DOHH2 (cell line): Measurements from ENCODE around the gene BASP1.

Experiments
- CTCF ChIP-seq: fragments of 200-600 bp; sonication (generic); IDR thresholded peaks from one replicate; pipeline ENCODE4 v1.5.1; 2014; ENCODE audit warnings: antibody characterized with exemption, mild to moderate bottlenecking, low read depth, low read length; ENCODE audit not compliant: poor library complexity, severe bottlenecking
- EZH2phosphoT487 ChIP-seq: fragments of 200-600 bp; sonication (generic); IDR thresholded peaks from 2 replicates; pipeline ENCODE4 v1.6.1; 2017; ENCODE audit warnings: borderline replicate concordance, mild to moderate bottlenecking, antibody characterized with exemption, low read length, moderate library complexity, mixed read lengths

- TF ChIP-seq CTCF (no peak), EZH2phosphoT487 (no peak)
These were observed 108.6 kb downstream of the BASP1 start for GRCh38 chr5:17325770-17326599.
